AG04450 (cell line): Measurements from ENCODE around the gene DHRS1. TPM values are rescaled to one million over a fixed set of nuclear protein-coding genes. Genes with fewer than 3 reads are reported as not detected.

Source experiments
- CTCF ChIA-PET: fragments of 300-600, 350-600 bp; formaldehyde crosslinking; extraction: SDS; loops from one replicate; lab custom pipeline; 2022; ENCODE audit warnings: antibody characterized with exemption, inconsistent platforms; lab: Charles Lee
- POLR2A ChIA-PET: fragments of 350-600 bp; formaldehyde crosslinking; extraction: SDS; loops from one replicate; lab custom pipeline; 2021; ENCODE audit warnings: antibody characterized with exemption, inconsistent platforms; lab: Yijun Ruan, JAX
- DNase-seq: peaks from one replicate; pipeline ENCODE4 v3.0.0-alpha.2; 2011; ENCODE audit warnings: low read depth, low spot score
- H3K27ac ChIP-seq: one replicate; pipeline ENCODE4 v1.5.1; 2012; ENCODE audit warnings: low read depth, low read length, control low read depth
- H3K27me3 ChIP-seq: one replicate; pipeline ENCODE4 v1.6.0; 2012; ENCODE audit warnings: low read length; ENCODE audit not compliant: control insufficient read depth, insufficient read depth
- H3K4me3 ChIP-seq: 2 replicates; pipeline ENCODE4 v1.5.1; 2011; ENCODE audit warnings: mild to moderate bottlenecking, low read depth, low read length, control low read depth
- H3K9me3 ChIP-seq: 2 replicates; pipeline ENCODE4 v1.5.1; 2012; ENCODE audit warnings: low read length; ENCODE audit not compliant: control insufficient read depth, insufficient read depth
- polyA plus RNA-seq: library from polyadenylated mRNA; depleted of rRNA; stranded (reverse); fragments of >200 nt; gene quantifications from 2 replicates; pipeline ENCODE4 v1.2.3, GENCODE V29; 2011
- TF ChIP-seq, protein P1 (sequence below): IDR thresholded peaks from 2 replicates; pipeline ENCODE4 v1.5.1; 2011; ENCODE audit warnings: low read depth, low read length, control low read depth, inconsistent platforms

Gene DHRS1
- polyA plus RNA-seq, 1 experiment, result 33.8 TPM

DNA sequence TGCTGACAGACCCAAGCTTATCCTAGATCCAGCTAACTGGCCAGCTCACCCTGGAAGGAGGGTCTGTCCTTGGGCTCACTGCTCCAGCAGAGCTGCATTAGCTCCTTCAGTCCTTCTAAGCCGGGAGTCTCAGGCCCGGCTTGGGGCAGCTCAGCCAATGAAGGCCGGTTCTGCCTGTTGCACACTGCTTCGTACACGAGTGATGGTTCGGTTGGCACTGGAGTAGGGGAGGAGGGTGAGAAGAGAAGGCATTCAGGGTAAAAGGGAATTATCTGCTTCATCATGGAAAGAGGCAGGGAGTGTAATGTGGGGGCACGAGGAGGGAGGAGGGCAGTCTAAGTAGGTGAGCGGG is 38.2 kb upstream of the DHRS1 start:
- ChIA-PET CTCF (interaction anchor here (0.6 to 21.9 kb wide), 3 partner anchors 10 to 95 kb away, joined by 3 to 712 read pairs (median 3); partner anchors contain the start of genes CBLN3 and KHNYN), POLR2A (no interaction called here)
- TF ChIP-seq, protein P1, sequence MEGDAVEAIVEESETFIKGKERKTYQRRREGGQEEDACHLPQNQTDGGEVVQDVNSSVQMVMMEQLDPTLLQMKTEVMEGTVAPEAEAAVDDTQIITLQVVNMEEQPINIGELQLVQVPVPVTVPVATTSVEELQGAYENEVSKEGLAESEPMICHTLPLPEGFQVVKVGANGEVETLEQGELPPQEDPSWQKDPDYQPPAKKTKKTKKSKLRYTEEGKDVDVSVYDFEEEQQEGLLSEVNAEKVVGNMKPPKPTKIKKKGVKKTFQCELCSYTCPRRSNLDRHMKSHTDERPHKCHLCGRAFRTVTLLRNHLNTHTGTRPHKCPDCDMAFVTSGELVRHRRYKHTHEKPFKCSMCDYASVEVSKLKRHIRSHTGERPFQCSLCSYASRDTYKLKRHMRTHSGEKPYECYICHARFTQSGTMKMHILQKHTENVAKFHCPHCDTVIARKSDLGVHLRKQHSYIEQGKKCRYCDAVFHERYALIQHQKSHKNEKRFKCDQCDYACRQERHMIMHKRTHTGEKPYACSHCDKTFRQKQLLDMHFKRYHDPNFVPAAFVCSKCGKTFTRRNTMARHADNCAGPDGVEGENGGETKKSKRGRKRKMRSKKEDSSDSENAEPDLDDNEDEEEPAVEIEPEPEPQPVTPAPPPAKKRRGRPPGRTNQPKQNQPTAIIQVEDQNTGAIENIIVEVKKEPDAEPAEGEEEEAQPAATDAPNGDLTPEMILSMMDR, result no peak
- Histone ChIP-seq H3K4me3 (no peak overlapping the region), H3K27me3 (peaks cover 84% of the 10 kb centered on the region), H3K9me3 (no peaks in the 10 kb centered on the region; the same call in 1 of the 2 replicates), H3K27ac (no peak overlapping the region)
- DNase-seq, result no peak

GRCh38 chr14:24337144-24337823 is 37.7 kb upstream of the DHRS1 start:
- Histone ChIP-seq H3K27ac (no peak overlapping the region), H3K27me3 (peaks cover 88% of the 10 kb centered on the region), H3K9me3 (no peaks in the 10 kb centered on the region; the same call in 1 of the 2 replicates), H3K4me3 (no peak overlapping the region)
- CTCF ChIA-PET, result interaction anchor here (0.6 to 21.9 kb wide), 4 partner anchors 9 to 96 kb away, joined by 3 to 712 read pairs (median 38); partner anchors contain the start of genes CBLN3 and KHNYN
- TF ChIP-seq, protein P1, result no peak
- DNase-seq, result no peak
- POLR2A ChIA-PET, result interaction anchor here (0.7 kb wide), 1 partner anchor 92 kb away, joined by 3 read pairs; the partner anchor contains the start of genes CBLN3 and KHNYN

- DNase-seq, result no peak
- TF ChIP-seq, protein P1, result no peak
- H3K27ac ChIP-seq, result no peak overlapping the region
- H3K9me3 ChIP-seq, result no peaks in the 10 kb centered on the region; the same call in 1 of the 2 replicates
- ChIA-PET CTCF (interaction anchor here (0.6 to 21.9 kb wide), 4 partner anchors 10 to 193 kb away, joined by 3 to 712 read pairs (median 62); partner anchors contain the start of genes CBLN3 and KHNYN), POLR2A (no interaction called here)
- H3K4me3 ChIP-seq, result no peak overlapping the region
- H3K27me3 ChIP-seq, result peaks cover 80% of the 10 kb centered on the region
Observed at GRCh38 chr14:24335461-24336171, 36.0 kb upstream of the DHRS1 start.

GRCh38 chr14:24334431-24335291 is 35.1 kb upstream of the DHRS1 start, which contains the start of gene ADCY4:
TSS of gene ADCY4 (minus strand) at chr14:24335071. CDS start at chr14:24334652, 419 bp downstream.
- ChIA-PET POLR2A (no interaction called here), CTCF (interaction anchor here (0.9 to 21.9 kb wide), 19 partner anchors 11 to 155 kb away, joined by 3 to 712 read pairs (median 18); partner anchors contain the start of genes CBLN3, CIDEB, KHNYN and LTB4R2)
- DNase-seq, result no peak
- H3K27me3 ChIP-seq, result peaks cover 70% of the 10 kb centered on the region
- peak within 1 kb of the TSS; percentile 36 for H3K4me3 ChIP-seq
- H3K27ac ChIP-seq, result no peak within 1 kb of the TSS
- TF ChIP-seq, protein P1, result no peak
- H3K9me3 ChIP-seq, result no peaks in the 10 kb centered on the region; the same call in 1 of the 2 replicates
